ENCODE measurements around the gene ITPR1.
"Not testable (repeated sequence)": the region's sequence is repeated elsewhere in the genome, so short reads cannot be mapped to it uniquely, and the experiment has no call there.

Gene ITPR1

DNA sequence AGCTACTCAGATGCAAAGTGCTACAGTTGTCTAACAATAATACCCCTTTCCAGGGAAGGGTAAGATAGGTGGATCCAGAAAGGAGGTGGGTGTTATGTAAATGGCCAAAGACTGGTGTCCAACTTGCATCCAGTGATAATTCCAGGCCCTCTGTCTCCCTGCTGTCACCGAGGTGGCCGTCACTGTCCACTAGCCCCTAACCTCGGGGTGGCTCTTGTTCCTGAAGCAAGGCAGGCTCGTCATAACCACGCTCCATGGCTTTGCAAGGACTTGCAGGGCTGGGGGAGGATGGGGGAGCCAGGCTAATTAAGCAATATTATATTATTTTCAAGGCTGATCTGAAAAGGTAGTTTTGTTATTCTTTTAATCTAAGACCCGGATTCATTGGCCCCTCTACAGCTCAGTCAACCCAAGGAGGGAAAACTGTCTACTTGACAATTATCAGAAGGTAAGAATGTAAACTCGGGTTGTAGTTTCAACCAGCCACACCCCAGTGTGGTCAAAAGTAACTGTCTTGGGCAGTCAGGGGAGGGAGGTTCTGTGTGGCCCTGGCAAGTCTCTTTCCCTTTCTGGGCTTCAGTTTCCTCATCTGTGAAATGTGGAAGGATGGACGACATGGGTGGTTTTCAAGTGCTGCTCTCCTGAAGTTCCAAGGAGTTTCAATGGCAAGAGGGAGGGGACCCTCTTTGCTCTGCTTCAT lies 266.0 kb downstream of the ITPR1 start:
- DNase-seq (ENCODE audit: low spot score): no peak

DNA sequence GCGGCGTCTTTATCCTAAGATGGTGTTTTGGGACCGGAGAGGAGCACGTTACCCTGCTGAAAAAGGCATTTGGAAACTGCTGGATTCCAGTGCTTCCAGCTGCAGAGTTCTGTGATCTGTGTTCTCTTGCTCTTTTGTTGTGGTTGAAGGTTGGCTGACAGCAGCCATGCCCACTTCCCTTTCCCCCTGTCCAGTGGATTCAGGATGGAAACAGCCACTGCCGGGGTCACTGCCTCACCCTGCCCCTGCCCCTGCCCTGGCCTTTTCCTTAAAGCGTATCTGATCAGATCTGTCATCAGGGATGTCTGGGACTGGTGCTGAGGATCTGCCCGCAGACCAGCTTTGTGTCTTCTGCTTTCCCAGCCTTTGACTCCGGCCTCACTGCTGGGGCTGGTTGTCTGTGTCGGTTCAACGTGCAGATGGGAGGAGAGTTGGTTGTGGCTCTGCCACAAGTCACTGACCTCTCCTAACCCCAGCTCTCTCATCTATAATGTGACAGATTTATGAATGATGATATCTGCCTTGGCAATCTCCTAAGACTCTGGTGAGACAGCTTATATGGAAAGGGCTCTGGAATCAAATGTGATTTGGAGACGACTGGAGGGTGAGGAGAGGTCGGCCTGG lies 266.7 kb downstream of the ITPR1 start:
- DNase-seq (ENCODE audit: low spot score): no peak

DNA sequence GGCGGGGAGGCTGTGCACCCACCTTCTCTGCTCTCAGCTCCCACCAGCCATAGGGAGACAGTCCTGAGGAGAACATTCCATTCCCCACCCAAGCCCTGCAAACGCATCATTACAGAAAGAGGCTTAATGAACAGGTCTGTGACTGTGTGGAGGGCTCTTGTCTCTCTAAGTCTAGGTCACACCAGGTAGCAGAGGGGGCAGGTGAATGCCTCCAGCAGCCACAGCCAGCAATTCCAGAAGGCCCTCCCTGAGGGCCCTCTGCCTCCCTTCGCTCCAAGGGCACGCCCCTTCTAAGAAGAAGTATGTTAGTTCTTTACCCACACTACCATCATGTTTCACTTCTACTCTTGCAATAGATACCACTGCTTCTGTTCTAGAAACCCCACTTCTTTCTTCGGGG lies 268.6 kb downstream of the ITPR1 start:
- no peak for DNase-seq (ENCODE audit: low spot score)

DNA sequence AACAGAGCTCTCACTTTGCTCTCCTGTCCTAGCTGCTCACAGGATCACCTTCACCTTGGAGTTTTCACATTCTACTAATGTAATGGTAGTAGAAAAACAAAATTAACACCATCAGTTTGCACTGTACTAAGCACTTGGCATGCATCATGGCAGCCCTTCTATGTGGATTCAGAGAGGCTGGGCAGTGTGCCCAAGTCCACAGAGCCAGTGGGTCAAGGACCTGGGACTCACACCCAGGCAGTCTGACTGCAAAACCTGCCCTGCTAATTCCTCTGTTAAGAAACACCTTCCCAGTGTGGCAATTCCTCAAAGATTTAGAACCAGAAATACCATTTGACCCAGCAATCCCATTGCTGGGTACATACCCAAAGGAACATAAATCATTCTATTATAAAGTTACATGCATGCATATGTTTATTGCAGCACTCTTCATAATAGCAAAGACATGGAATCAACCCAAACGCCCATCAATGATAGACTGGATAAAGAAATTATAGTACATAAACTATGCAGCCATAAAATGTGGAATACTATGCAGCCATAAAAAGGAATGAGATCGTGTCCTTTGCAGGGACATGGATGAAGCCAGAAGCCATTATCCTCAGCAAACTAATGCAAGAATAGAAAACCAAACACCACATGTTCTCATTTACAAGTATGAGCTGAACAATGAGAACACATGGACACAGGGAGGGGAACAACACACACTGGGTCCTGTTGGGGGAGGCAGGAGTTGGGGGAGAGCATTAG lies 269.5 kb downstream of the ITPR1 start:
- not testable (repeated sequence) for DNase-seq (ENCODE audit: low spot score)

DNA sequence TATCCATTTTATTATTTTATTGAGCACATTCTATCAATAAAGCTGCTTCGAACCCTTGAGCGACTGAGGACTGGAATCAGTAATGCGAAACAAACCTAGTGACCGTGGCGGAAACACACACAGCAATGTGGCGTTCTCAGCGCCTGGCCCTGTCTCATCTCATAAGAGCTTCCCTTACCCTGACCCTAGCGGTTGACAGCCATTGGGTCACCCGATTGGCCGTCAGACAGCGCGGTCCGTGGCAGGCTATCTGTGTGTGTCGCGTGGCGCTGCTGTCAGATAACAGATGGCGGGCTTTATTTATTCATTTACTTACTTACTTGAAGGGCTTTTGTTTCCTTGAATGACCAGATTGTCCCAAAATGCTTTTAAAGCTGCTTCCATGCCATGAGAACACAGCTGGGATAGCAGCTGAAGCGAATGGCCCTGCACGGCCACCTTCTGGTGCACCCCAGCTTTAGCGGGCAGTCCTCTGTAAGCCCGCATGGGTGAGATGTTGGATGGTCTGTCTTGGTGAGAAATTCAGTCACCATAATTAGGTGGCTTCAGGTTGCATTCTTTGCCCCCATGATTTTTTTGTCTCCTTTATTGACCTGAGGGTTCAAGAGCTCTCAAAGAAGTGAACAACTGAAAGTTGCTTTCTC lies 270.6 kb downstream of the ITPR1 start:
- no peak for DNase-seq (ENCODE audit: low spot score)

DNA sequence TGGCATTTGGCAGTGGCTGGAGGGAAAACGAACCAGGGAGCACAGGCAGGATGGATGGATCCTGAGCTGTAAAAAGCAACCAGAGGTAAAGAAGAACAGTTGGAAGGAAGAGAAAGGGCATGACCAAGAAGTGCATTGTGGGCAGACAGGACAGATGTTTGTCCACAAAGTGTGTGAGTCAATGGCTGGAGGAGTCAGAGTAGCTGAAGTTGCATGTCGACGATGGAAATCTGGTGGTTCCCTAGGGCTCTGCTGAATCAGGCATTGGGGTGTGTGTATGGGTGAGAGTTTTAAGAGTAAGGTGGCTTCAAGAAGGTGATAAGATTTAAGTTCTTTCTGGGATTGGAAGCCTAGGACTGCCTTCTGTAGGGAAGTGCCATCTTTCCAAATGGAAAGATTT lies 272.1 kb downstream of the ITPR1 start:
- DNase-seq (ENCODE audit: low spot score): no peak

DNA sequence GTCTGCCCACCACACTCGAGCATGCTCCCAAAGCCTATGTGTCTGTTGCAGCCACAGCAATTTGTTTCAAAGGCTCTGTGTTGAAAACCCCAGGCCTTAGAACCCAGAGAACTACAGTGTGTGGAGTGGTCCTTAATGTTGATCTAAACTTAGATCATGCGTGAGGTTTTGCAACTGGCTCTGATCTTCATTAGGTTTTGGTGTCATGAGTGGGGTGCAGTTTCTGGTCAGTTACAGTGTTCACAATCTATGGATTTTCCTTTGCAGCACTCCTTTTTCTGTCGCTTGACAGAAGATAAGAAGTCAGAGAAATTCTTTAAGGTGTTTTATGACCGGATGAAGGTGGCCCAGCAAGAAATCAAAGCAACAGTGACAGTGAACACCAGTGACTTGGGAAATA lies 273.1 kb downstream of the ITPR1 start:
- no peak for DNase-seq (ENCODE audit: low spot score)

DNA sequence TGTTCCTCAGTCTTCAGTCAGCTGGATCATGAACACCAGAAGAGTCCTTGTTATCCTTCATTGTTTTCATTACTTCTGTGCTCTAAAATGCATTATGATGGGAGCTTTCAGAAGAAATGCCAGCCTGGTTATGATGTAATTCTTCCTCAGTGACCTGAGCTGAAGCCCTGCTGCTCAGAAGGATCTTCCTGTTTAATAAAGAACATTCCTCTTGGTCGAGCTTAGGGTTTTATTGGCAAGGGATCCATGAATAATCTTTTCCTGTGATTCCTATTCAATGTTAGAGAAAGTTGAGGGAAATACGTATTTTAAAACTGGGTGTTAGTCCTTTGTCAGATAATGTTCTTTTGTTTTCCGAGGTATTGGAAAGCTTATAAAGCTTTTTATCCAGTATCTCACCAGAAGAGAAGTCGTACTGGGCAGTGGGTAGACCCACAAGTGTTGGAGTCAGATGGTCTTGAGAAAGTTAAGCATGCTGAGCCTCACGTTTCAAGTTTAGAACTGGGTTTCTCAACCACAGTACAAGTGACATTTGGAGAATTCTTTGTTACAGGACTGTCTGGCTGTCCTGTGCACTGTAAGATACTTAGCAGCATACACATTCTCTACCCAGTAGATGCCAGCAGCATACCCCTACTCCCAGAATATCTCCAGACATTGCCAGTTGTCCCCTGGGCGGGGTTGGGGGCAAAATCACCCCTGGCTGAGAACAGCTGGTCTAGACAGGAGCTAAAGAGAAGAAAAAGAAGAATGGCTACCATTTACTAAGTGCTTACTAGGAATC lies 273.8 kb downstream of the ITPR1 start:
- no peak for DNase-seq (ENCODE audit: low spot score)

DNA sequence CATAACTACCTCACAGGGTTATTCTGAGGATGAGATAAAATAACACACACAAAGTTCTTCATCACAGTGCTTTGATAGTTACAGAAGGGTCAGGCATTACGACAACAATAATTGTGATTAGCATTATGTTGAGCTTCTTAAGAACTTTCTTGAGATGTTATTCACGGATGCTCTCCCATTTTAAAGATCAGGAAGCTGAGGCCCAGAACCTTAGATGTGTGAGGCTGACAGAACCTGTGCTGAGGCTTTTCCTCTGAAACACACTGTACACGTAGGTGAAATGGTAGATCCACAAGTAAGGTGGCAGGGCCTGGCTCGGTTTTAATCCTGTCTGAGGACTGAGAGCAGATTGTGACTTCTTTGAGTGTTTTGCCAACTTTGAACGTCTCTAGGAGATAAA lies 274.9 kb downstream of the ITPR1 start:
- DNase-seq (ENCODE audit: low spot score): no peak

DNA sequence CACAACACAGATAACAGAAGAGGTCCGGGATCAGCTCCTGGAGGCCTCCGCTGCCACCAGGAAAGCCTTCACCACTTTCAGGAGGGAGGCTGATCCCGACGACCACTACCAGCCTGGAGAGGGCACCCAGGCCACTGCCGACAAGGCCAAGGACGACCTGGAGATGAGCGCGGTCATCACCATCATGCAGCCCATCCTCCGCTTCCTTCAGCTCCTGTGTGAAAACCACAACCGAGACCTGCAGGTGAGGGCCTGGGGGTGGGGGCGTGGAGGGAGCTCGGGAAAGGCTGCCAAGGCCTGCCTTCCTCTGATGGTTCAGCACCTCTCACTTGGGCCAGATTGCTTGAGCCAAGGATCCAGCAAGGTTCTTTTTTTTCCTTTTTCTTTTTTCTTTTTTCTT lies 275.4 kb downstream of the ITPR1 start:
- no peak for DNase-seq (ENCODE audit: low spot score)

DNA sequence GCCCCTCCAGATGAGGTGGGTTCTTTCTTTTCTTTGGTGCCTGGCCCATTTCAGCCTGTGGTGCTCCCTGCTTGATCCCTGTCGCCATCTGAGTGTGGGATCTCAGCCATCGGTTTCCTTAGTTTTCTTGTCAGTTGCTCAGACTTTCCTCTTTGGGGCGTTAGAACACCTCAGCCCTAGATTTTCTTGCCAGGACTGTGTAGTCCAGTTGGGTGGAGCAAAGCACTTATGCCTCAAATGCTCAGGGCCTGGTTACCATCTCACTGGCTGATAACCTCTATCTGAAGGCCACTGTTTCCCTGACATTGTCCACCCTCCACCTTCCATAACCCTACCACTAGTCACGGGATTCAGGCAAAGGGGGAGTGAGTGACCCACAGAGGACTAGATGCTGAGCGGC lies 277.4 kb downstream of the ITPR1 start:
- no peak for DNase-seq (ENCODE audit: low spot score)

DNA sequence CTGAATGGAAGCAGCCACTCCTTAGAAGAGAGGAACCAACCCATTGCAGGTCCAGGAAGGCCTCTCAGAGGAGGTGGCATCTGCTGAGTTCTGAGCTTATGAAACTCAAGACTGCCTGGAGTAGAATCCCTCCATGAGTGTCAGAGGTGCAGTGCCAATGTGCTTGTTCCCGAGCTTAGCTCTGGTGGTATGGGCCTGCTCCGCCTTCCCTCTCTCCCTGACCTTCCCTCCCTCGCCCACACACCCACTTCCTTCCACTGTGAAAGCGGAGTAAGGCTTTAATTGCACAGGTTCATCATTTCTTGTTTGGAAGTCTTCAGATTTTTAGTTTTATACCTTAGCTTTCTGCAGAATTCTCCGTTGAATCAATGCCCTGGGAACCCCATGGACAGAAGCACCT lies 278.1 kb downstream of the ITPR1 start:
- no peak for DNase-seq (ENCODE audit: low spot score)

DNA sequence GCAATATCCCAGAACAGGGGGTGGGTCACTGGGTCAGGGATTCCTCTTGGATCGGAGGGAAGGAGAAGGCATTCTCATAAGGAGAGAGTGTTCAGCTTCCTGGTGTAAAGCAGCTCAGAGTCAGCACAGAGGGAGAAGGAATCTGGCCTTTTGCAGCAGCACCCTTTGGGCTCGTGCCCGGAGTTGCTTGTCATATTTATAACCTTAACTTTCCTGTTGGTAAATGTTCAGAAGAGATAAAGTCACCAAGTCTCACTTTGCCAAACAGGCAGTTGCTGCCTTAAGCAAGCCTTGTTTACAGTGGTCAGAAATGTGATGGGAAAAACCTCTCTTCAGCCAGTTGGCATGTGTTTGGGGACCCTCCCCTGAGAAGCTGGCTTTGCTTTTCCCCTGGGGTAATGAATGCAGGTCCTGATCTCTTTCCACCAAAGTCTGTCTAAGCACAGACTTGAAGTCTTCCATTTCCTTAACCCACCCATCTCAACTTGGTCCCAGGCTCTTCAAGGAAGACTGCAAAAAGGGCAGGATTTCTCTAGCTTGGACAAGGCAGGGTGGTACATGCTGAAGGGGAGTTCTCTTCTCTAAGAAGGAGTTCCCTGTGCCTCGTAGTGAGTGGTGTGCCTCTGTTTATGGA lies 279.1 kb downstream of the ITPR1 start:
- DNase-seq (ENCODE audit: low spot score): no peak

DNA sequence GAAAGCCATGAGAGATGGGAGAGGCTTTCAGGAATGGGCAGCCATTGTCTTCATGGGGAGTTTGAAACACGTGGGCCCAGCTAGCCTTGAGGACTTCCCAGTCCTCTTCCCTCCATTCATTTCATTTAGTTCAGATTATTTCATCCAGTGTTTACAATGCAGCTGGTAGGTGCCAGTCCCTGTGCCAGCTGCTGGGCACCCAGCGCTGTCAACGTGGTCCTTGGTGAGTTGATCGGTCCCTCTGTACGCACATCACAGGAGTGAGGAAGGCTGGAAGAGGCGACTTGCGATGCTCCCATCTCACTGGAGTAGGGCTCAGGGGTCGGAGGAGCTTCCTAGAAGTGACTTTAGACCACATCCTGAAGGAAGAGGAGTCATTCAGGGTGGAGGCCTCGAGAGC lies 279.7 kb downstream of the ITPR1 start:
- no peak for DNase-seq (ENCODE audit: low spot score)

DNA sequence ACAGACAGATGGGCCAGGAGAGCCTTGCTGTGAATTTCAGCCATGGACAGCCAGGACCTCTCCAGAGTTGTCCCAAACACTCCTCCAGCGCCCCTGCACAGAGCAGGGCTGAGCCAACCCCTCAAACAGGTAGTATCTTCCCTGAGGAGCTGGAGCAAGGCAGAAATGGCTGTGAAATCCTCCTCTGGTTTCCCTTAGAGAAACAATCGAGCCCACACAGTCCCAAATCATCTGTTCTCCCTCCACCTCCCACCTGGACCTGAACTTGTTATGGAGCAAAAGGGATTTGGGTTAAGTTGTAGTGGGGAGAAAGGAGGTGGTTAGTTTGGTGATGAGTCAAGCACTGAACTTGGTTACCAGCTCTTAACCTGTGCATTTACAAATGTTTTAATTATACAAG lies 280.4 kb downstream of the ITPR1 start:
- DNase-seq (ENCODE audit: low spot score): no peak

DNA sequence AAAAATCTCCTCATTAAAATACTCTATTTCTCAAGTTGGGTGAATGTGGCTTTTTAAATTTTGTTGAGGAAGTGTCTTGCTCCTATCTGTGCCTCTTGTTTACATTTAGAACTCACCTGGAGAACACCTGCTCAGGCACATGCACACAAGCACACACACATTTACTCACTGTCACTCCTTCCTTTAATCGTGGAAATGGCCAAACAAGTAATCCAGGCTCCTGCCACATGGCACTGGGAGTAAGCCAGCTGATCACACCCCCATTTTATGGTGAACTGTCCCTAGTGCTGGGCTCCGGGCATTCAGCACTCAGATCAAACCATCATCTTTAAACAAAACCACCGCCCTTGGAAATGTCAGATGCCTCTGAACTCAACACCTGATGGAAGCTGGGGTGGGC lies 281.4 kb downstream of the ITPR1 start:
- no peak for DNase-seq (ENCODE audit: low spot score)

DNA sequence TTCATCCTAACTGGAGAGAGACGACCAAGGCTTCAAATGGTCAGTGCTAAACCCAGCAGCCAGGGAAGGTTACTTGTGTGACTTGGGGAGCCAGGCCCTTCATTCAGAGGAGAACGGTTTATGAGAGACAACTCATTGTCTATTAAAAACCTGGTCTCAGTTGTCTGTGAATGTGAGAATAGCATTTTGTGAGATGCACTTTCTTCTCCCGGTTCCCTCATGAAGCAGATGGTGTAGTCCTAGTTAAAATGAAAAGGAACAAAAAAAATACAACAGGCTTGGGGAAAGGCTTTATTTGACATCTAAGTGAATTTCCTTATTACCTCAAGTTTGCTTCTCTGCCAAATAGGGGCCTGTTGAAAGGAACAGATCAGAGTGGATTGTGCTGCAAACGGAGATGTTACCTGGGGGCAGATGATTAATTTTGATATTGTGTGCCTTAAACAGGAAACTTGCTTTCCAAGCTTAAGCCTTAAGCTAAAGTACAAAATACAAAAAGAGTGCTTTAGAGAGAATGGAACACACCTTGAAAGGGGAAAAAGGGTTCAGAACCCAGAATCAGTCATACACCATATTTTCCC lies 283.3 kb downstream of the ITPR1 start:
- no peak for DNase-seq (ENCODE audit: low spot score)

DNA sequence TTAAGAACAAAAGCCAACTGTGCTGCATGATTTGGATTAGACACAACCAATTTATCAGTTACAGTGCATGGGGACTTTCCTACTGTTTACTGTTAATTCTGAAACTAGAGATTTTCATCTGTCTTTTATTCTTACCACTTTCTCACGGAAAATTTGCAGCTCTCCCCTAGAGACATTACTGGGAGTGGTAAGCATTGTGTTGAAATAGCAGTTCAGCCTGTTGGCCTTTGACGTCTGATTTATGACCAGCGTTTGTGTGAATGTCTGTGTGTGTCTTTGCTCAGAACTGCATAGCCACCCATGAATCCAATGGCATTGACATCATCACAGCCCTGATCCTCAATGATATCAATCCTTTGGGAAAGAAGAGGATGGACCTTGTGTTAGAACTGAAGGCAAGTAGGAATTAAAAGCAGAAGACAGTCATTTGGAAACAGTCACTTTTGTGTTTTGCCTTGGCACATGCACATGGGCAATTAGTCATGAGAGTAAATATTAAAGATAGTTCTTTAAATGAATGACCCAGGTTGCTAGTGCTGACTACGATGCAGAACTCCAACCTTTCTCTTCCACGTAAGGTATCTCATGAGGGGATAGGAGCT lies 283.9 kb downstream of the ITPR1 start:
- no peak for DNase-seq (ENCODE audit: low spot score)

DNA sequence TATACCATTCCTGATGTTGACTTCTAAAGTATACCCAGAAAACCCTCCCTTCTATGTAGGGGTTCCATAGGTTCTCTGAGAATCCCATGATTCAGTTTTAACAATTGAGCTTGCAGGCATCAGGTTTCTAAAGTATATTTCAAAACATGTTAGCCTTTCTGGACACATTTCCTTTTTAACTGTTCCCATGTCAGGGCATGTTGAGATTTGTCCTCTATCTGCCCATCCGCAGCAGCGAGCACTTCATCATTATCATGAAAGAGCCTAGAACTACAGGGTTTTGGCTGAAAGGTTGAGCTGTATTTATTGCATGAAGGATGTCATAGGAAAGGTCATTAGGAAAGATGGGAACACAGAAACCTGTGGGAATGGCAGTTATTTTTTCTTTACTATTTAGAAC lies 285.0 kb downstream of the ITPR1 start:
- DNase-seq (ENCODE audit: low spot score): no peak

DNA sequence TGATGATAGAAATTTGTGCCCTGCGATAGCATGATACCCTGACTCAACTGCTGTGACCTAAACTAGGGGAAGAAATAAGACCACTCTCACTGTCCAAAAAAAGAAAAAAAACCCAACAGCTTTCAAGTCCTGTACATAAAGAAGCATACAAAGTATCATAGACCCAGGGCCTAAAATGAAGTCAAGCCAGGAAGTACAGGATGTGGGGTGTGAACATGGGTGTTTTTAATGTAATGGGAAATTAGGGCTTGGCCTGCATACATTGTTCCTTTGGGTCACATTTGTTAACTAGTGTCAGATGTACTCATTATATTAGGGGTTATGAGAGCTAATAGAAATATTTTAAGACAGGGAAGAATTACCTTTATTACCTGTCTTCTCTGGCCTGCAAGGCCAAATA lies 285.6 kb downstream of the ITPR1 start:
- no peak for DNase-seq (ENCODE audit: low spot score)

DNA sequence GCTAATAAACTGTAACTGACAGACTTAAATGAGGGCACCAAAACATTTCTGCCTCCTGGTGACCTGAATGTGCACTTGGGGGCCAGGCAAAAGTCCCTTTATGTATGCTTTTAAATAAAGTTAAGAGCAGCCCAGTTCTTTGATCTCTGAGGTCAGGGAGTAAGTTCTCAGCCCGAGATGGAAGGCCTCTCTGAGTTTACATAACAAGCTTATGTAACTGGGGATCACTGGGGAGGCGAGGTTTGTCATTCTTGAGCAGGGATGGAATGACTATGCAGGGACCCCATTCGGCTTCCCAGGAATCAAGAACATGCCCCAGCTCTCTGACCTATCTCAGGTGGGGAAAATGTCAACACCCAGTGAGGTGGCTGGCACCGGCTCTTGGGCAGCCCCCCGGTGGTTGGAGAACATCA lies 287.4 kb downstream of the ITPR1 start:
- no peak for DNase-seq (ENCODE audit: low spot score)

All from D341Med (cell line).